ENCODE data around the gene ACOX3.

DNA sequence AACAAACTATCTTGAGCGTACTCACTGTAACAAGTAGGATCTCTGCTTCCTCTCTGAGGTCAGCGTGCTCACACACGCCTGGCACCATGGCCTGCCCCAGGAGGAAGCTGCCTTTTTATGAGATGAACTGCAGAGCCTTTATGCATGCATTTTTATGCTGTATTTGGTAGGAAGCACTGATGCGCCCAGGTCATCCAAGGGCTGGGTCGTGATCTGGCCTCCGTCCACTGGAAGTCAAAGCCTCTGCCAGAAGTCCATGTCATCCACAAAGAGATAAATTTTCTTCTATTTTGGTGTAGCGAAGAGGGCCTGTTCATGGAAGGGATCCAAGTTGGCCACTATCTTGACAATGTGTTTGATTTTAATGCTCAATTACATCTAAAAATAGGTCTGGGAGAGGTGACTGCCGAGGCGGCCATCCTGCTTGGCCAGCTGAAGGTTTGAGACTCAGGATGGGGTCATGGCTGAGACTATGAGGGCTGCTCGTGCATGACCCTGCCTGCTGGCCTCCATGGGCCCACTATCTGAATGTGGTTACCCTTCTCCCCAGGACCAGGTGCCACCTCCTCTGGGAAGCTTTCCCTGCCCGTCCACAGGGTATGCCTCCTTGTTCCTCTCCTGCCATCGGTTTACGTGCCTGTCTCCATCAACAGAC, 120.7 kb downstream of the ACOX3 start:
- TF ChIP-seq, protein P1, sequence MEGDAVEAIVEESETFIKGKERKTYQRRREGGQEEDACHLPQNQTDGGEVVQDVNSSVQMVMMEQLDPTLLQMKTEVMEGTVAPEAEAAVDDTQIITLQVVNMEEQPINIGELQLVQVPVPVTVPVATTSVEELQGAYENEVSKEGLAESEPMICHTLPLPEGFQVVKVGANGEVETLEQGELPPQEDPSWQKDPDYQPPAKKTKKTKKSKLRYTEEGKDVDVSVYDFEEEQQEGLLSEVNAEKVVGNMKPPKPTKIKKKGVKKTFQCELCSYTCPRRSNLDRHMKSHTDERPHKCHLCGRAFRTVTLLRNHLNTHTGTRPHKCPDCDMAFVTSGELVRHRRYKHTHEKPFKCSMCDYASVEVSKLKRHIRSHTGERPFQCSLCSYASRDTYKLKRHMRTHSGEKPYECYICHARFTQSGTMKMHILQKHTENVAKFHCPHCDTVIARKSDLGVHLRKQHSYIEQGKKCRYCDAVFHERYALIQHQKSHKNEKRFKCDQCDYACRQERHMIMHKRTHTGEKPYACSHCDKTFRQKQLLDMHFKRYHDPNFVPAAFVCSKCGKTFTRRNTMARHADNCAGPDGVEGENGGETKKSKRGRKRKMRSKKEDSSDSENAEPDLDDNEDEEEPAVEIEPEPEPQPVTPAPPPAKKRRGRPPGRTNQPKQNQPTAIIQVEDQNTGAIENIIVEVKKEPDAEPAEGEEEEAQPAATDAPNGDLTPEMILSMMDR (conservative IDR thresholded peaks at IDR 0.05; ENCODE audit: low read length): no peak
- no peak for TF ChIP-seq EZH2phosphoT487 (IDR thresholded peaks at IDR 0.05; ENCODE audit: borderline replicate concordance)
